Measurements from ENCODE around the gene MAPKAP1. TPM values are rescaled to one million over a fixed set of nuclear protein-coding genes. Genes with fewer than 3 reads are reported as not detected.

Gene MAPKAP1
- total RNA-seq, 2 donors from 2014 or later = 73.4 to 81.5 TPM

DNA sequence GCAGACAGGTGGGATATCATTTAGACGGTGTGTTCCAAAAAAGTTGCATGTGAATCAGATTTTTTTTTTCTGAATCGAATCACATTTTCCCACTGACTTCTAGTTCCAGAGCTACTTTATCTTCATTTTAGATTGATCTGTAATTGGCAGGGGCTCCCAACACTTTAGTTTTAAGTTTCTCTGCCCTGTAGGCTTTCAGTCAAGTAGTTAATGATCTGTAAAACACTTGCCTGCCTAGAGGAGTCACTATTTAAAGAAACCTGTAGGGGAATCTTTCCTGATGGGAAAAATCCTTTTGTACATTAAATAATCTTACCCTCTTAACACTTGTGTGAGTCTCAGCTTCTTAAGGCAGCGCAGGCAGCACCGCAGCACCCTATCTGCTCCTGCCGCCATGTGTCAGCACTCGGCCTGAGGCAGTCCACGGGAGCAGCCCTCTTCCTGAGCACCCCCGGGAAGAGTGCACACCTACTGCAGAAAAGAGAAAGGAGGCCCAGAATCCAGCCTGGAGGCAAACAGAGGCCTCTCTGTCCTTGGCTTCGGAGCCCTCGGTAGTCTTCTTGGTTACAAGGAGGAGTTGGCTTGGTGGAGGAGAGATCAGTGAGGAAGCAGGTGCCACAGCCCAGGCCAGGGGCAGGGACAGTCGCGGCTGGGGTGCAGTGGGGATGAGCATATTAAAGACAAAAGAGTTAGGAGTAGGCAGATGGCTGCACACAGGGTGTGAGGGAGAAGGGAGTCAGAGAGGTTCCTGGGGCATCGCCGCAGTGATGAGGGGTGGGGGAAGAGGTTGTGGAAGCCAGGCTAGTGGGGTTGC is 236.0 kb downstream of the MAPKAP1 start:
- Histone ChIP-seq H3K27ac (no peak overlapping the region), H3K4me1 (ENCODE audit: control insufficient read depth in 1 of 2, low read depth in 2 of 2) (peaks cover 11 to 19% of the 10 kb centered on the region in 2 donors)

DNA sequence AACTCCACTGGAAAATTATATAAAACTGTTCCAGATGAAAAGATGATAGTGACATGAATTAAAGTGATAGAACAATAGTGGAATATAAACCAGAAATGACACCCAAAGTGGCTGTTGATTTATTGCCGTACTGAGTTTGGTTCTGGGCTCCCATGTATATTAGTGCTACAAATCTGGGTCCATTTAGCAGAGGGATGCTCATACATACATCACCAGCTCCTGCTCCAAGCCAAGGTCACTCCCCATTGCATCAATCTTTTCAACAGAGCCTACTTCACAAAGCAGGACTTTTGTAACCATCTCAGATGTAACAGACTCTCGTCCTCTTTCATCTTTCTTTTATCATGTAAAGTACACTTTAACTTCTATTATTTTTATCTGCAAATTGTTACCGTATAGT is 236.8 kb downstream of the MAPKAP1 start:
- TF ChIP-seq, protein P1, sequence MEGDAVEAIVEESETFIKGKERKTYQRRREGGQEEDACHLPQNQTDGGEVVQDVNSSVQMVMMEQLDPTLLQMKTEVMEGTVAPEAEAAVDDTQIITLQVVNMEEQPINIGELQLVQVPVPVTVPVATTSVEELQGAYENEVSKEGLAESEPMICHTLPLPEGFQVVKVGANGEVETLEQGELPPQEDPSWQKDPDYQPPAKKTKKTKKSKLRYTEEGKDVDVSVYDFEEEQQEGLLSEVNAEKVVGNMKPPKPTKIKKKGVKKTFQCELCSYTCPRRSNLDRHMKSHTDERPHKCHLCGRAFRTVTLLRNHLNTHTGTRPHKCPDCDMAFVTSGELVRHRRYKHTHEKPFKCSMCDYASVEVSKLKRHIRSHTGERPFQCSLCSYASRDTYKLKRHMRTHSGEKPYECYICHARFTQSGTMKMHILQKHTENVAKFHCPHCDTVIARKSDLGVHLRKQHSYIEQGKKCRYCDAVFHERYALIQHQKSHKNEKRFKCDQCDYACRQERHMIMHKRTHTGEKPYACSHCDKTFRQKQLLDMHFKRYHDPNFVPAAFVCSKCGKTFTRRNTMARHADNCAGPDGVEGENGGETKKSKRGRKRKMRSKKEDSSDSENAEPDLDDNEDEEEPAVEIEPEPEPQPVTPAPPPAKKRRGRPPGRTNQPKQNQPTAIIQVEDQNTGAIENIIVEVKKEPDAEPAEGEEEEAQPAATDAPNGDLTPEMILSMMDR (IDR thresholded peaks at IDR 0.05) = no peak
- Histone ChIP-seq H3K4me3 (no peak overlapping the region), H3K27ac (no peak overlapping the region), H3K4me1 (ENCODE audit: control insufficient read depth in 1 of 2, low read depth in 2 of 2) (peaks cover 11 to 19% of the 10 kb centered on the region in 2 donors), H3K27me3 (replicated peaks; ENCODE audit: insufficient read depth) (no peaks in the 10 kb centered on the region), H3K36me3 (no peaks in the 10 kb centered on the region), H3K9me3 (no peaks in the 10 kb centered on the region)
- ATAC-seq (ENCODE audit: insufficient number of reproducible peaks, low FRiP score, low read depth) (no peak), DNase-seq (ENCODE audit: low spot score) (no peak)

More for the DNA sequence above, 236.0 kb downstream of the MAPKAP1 start:
- Histone ChIP-seq H3K27me3 (replicated peaks; ENCODE audit: insufficient read depth) (no peaks in the 10 kb centered on the region), H3K4me3 (no peak overlapping the region), H3K36me3 (no peaks in the 10 kb centered on the region), H3K9me3 (no peaks in the 10 kb centered on the region)
- TF ChIP-seq, protein P1 (IDR thresholded peaks at IDR 0.05) = no peak
- DNase-seq (ENCODE audit: low spot score) (no peak), ATAC-seq (ENCODE audit: insufficient number of reproducible peaks, low FRiP score, low read depth) (no peak)

DNA sequence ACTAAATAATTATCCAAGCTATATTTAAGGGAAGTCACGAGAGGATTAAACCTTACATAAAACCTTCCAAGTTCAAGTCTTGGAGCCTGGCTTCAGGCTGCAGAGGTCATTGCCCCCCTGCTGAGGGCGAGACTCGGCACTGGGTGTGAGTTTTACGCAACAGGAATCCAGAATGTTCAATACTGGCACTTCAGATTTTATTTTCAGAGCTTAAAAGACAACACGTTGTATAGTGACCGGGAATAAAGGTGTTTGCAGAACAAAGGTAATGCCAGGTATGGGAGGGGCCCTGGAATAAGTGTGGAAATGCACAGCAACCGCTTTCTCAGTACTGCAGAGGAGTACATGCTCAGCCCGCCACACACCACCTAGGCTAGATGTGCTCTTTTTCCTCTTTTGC is 238.4 kb downstream of the MAPKAP1 start:
- H3K27me3 ChIP-seq (replicated peaks; ENCODE audit: insufficient read depth) = no peaks in the 10 kb centered on the region
- no peak for DNase-seq (ENCODE audit: low spot score)
- ATAC-seq (ENCODE audit: insufficient number of reproducible peaks, low FRiP score, low read depth) = no peak
- no peak overlapping the region for H3K4me3 ChIP-seq
- H3K9me3 ChIP-seq = no peaks in the 10 kb centered on the region
- no peak overlapping the region for H3K27ac ChIP-seq
- no peaks in the 10 kb centered on the region for H3K36me3 ChIP-seq
- peaks cover 11 to 15% of the 10 kb centered on the region in 2 donors for H3K4me1 ChIP-seq (ENCODE audit: control insufficient read depth in 1 of 2, low read depth in 2 of 2)
- TF ChIP-seq, protein P1 (IDR thresholded peaks at IDR 0.05) = no peak

DNA sequence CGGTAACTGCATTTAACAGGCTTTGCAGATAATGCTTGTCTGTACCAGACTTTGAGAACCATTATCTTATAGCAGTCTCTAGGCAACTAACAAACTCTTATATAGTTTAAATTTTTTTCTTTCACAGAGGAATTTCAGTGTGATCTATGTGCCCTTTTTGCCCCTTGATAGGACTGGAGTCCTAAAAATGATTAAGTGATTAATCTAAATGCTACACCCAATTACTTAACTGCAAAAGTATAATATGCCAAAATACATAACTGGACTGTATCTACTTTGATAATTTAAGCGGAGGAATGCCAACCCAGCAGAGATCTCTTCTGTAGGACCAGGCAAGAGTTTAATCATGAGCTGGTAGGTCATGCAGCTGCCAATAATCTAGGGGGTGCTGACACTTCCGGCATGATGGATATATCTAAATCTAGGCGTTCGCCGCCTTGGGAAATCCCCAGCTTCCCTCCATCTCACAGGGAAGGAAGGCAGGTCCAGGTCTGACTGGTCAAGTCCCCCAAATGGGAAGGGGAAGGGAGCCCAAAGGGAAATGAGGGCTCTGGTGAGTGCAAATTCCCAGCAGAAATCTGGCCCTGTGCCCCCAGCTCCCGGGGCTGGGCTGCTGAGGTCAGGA is 239.8 kb downstream of the MAPKAP1 start:
- no peak overlapping the region for H3K27ac ChIP-seq
- no peaks in the 10 kb centered on the region for H3K9me3 ChIP-seq
- H3K36me3 ChIP-seq = no peaks in the 10 kb centered on the region
- H3K4me1 ChIP-seq (ENCODE audit: control insufficient read depth in 1 of 2, low read depth in 2 of 2) = peaks cover under 1 to 13% of the 10 kb centered on the region in 2 donors
- H3K27me3 ChIP-seq (replicated peaks; ENCODE audit: insufficient read depth) = no peaks in the 10 kb centered on the region
- DNase-seq (ENCODE audit: low spot score) = no peak
- H3K4me3 ChIP-seq = no peak overlapping the region
- ATAC-seq (ENCODE audit: insufficient number of reproducible peaks, low FRiP score, low read depth) = no peak
- TF ChIP-seq, protein P1 (IDR thresholded peaks at IDR 0.05) = no peak

DNA sequence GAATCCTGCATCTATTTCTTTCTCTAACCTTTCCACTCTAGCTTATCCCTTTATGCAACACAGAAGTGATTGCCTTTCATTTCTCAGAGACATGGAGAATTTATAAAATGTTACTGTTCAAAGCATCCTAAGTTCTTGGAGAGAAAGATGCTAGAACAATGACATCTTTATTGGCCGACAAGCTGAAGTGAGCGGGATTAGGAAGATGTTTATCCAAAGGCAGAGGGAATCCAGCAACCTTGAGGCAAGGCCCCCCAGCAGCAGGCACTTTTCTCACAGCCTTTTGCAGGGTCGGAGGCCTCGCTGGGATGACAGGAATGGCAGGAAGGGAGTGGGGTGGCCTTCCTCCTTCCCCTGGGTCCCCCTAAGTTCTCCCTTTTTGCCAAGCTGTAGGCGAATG is 240.6 kb downstream of the MAPKAP1 start:
- no peaks in the 10 kb centered on the region for H3K9me3 ChIP-seq
- TF ChIP-seq, protein P1 (IDR thresholded peaks at IDR 0.05) = no peak
- DNase-seq (ENCODE audit: low spot score) (no peak), ATAC-seq (ENCODE audit: insufficient number of reproducible peaks, low FRiP score, low read depth) (no peak)
- H3K36me3 ChIP-seq = no peaks in the 10 kb centered on the region
- peaks cover 2 to 17% of the 10 kb centered on the region in 2 donors for H3K4me1 ChIP-seq (ENCODE audit: control insufficient read depth in 1 of 2, low read depth in 2 of 2)
- no peak overlapping the region for H3K27ac ChIP-seq
- no peaks in the 10 kb centered on the region for H3K27me3 ChIP-seq (replicated peaks; ENCODE audit: insufficient read depth)
- no peak overlapping the region for H3K4me3 ChIP-seq

Data from thoracic aorta (tissue), 2 donors.